Activated CD8-positive, alpha-beta memory T cell treated with anti-CD3 and anti-CD28 coated beads, Interleukin-2, amount 10 ng/mL, durations not matched to agents 7 days and 5 days (primary cell): Measurements from ENCODE around the gene MRPL39. TPM values are rescaled to one million over a fixed set of nuclear protein-coding genes. Genes with fewer than 3 reads are reported as not detected.

Experiments used
- ATAC-seq: fragments of 150-1000 bp; cut with Tn5 transposase; one replicate; pipeline ENCODE4 v1.10.0; 2021; ENCODE audit warnings: moderate library complexity
- CTCF ChIA-PET: fragments of 350-600 bp; sonication (Branson Sonifier 250); formaldehyde crosslinking; loops from one replicate; lab custom pipeline; 2021; ENCODE audit warnings: antibody characterized with exemption; lab: Charles Lee
- DNase-seq: peaks from one replicate; pipeline ENCODE4 v3.0.0-alpha.2; 2020
- H3K27ac Mint-ChIP-seq: one replicate; pipeline ENCODE4 v1.8.0; 2021; ENCODE audit warnings: mild to moderate bottlenecking, mixed read lengths
- H3K27me3 Mint-ChIP-seq: one replicate; pipeline ENCODE4 v1.8.0; 2021; ENCODE audit warnings: mixed read lengths
- H3K36me3 Mint-ChIP-seq: one replicate; pipeline ENCODE4 v1.8.0; 2021; ENCODE audit warnings: mild to moderate bottlenecking, mixed read lengths
- H3K4me1 Mint-ChIP-seq: one replicate; pipeline ENCODE4 v1.8.0; 2021; ENCODE audit warnings: mixed read lengths
- H3K4me3 Mint-ChIP-seq: one replicate; pipeline ENCODE4 v1.8.0; 2021; ENCODE audit warnings: mild to moderate bottlenecking, moderate library complexity, mixed read lengths
- H3K9me3 Mint-ChIP-seq: one replicate; pipeline ENCODE4 v1.8.0; 2022; ENCODE audit warnings: low read depth, mixed read lengths
- total RNA-seq, 2 experiments: library from RNA; stranded (reverse); gene quantifications; one replicate each; pipeline ENCODE4 v1.2.3, GENCODE V29; 2021

MRPL39 gene
- total RNA-seq, 2 experiments from 2014 or later: 43.5 to 44.8 TPM

GRCh38 chr21:25537174-25537573, 70.1 kb downstream of the MRPL39 start:
- no peak for ATAC-seq
- H3K27me3 Mint-ChIP-seq: no peaks in the 10 kb centered on the region
- H3K9me3 Mint-ChIP-seq: peaks cover 13% of the 10 kb centered on the region
- no peak overlapping the region for H3K4me3 Mint-ChIP-seq
- DNase-seq: no peak
- H3K4me1 Mint-ChIP-seq: no peaks in the 10 kb centered on the region
- peaks cover 16% of the 10 kb centered on the region for H3K36me3 Mint-ChIP-seq
- no peak overlapping the region for H3K27ac Mint-ChIP-seq
- CTCF ChIA-PET: no interaction called here

GRCh38 chr21:25536752-25537151, 70.5 kb downstream of the MRPL39 start:
- DNase-seq: no peak
- peaks cover 13% of the 10 kb centered on the region for H3K9me3 Mint-ChIP-seq
- H3K27ac Mint-ChIP-seq: no peak overlapping the region
- no peaks in the 10 kb centered on the region for H3K4me1 Mint-ChIP-seq
- no peaks in the 10 kb centered on the region for H3K27me3 Mint-ChIP-seq
- peaks cover 16% of the 10 kb centered on the region for H3K36me3 Mint-ChIP-seq
- no peak for ATAC-seq
- no peak overlapping the region for H3K4me3 Mint-ChIP-seq
- CTCF ChIA-PET: no interaction called here

- peaks cover 13% of the 10 kb centered on the region for H3K9me3 Mint-ChIP-seq
- ATAC-seq: no peak
Observed at GRCh38 chr21:25535849-25536248, 71.4 kb downstream of the MRPL39 start.

More at GRCh38 chr21:25535849-25536248, 71.4 kb downstream of the MRPL39 start:
- CTCF ChIA-PET: no interaction called here
- Mint-ChIP-seq H3K27ac (no peak overlapping the region), H3K27me3 (no peaks in the 10 kb centered on the region), H3K36me3 (peaks cover 16% of the 10 kb centered on the region), H3K4me1 (no peaks in the 10 kb centered on the region), H3K4me3 (no peak overlapping the region)
- no peak for DNase-seq

Other genes with a start within 250 kb of the MRPL39 start
- under 1 TPM; 0.26 to 0.37 TPM for gene JAM2, start 31.8 kb upstream of the MRPL39 start, total RNA-seq
- 100 to 1,000 TPM; 114 to 131 TPM for gene ATP5PF, start 127.4 kb upstream of the MRPL39 start, total RNA-seq
- gene GABPA, start 127.5 kb upstream of the MRPL39 start, total RNA-seq: 10 to 100 TPM; 23.9 to 27.1 TPM